Stimulated activated CD4-positive, alpha-beta T cell treated with anti-CD3 and anti-CD28 coated beads, Interleukin-4, amount 100 ng/mL, for 48 hours (primary cell): ENCODE data around the gene TSPAN7.

Source experiments
- DNase-seq, 2 donors: peaks; one replicate each; pipeline ENCODE4 v3.0.0-alpha.2; 2020; ENCODE audit warnings: low read depth in 2 of 2

Gene TSPAN7

DNA sequence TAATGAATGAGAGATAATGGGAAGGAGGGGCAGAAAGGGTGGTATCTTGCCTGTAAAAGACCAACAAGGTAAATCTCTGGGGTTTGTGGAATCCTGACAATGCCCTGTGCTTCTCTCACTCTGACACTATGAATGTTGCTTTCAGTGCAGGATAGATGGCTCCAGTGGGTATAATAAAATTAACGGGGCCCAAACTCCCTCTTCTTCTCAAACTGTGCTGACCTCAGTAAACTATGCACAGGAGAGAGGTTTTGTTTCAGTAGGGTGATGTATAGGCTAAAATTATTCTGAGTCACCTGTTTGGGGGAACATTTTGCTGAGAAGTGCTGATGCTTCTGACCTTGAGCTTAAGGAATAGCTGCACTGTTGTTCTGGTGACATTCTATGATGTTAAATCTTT, 82.6 kb downstream of the TSPAN7 start:
- DNase-seq, result no peak

DNA sequence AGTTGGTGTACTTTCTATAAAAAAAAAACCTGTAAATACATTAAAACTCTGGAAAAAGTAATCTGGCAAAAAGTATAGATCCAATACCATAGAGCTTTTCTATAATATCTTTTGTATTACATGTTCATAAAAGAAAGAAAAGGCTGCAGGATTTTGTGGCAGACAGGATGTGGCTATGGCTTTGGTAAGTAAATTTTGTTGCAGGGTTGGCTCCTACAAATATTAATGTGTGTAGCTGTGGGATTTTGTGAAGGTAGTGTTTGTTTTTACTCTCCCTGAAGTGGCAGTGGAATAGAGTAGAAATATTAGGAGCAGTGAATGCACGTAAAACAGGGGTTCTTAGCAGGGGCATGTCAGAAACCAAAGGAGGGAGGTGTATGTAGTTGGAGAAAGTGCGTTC, 84.8 kb downstream of the TSPAN7 start:
- DNase-seq, result no peak

DNA sequence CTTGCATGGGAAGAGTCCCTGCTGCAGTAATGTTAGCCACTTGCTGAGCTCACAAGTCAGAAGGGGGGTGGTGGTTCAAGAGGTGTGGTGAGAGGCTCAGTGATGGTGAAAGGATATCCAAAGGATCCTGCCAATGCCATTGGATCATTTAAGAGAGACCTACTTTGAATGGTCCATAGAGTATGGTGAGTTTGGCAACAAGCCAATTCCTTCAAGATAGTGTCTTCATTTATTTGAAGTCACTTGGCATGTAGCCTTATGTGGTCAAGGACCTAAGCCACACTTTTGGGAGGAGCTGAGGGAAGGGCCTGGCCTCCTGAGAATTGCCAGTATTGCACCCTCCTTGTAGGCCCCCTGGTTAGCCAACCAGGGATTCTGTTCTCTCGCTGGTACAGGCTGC, 87.9 kb downstream of the TSPAN7 start:
- no peak for DNase-seq

DNA sequence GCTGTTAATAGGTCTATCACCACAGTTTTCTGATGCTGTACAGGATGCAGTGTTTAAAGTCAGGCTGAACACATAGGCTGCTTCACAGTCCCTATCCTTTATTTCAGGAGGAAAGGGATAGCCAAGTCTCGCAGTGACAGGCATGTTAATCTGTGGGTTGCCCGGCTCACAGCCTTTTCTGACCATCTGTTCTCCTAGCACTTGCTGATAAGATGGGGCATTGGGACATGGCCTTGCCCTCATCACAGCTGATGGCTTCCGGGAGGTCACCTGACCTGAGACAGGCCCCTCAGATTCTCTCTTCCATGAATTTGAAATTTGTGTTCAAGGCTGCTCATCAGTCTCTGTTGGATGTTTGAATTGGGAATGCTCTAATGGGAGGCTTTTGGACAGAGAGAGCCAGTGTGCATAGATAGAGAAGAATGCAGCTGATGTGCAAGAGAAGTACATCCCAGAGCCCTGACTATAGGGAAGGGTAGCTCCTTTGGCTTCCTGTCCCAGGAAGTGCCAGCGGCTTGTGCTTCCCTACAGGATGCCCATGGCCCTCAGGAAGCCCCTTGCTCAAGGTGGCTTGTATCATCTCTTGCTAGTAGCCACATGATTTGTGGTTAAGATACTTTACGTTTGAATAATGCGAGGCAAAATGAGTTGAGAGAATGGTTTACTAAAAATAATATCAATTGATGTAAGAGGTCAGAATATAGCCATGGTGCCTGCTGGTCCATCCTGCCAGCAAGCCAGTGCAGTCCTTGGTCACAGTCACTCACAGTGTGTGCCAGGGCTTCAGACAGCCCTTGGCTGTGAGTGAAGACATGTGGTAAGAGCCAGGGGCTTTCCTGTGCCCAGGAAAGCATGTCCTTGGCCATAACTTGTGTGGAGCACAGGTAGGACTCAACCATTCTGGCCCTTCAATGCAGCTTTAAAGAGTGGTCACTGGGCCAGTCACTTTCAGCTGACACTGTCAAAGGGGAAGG, 88.6 kb downstream of the TSPAN7 start:
- DNase-seq, result no peak

DNA sequence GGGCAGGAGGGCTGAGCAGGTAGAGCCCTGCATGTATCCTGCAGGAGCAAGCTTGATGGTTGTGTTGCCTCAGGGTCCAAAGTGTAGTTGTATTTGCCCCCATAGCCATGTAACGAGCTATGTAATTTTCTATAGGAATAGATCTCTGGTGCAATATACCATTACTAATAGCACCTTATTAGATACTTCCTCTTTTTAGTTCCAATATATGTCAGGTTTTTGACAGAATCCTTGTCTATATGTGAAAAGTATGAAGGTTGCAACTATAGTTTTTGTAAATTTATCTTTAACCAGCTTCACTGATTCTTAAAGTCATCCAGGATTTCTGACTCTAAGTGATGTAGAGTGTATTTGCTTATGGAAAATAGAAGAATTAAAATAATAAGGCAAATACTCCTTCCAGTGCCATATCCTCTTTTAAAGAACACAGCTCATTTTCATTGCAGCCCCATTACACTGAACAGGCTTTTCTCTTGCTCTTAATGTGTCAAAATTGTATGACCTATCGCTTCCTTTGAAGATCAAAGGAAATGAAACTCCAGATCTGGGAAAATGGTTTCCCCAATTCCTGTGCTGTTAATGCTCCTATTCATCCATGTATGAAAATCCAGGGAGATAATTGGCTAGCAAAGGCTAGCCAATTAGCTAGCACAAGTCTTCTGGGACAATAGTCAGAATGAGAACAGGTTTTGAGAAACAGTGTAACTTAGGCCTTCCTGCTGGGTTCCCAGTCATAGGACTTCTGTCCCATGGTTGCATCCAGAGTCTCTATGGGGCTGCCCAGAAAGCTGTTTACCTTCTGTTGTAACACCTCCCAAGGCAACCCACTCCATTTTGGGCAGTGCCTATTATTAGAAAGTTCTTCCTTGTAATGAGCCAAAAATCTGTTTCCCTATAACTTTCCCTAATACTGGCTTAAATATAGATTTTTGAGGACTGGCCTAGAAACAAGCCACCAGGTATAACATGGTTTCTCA, 90.6 kb downstream of the TSPAN7 start:
- no peak for DNase-seq

DNA sequence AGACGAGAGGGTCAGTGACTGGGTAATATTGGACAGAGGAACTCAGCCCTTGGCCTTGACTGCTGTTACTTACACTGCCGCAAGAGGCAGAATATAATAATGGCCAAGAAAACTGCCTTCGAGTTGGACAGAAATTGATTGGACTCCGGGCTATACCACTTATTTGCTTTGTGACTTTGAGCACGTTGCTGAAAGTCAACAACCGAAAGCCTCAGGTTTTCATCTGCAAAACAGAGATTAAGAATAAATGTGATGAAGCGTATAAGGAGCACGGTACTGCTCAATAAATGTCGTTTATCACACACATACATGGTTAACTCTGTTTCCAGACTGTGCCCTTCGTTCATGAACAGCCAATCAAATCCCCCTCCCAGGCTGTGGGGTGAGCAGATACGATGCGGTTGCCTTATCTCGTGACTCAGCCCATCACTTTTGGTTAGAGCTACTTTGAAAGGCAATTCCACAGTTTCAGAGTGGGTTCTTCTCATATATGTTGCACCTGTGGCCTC, 91.6 kb downstream of the TSPAN7 start:
- DNase-seq, result no peak

DNA sequence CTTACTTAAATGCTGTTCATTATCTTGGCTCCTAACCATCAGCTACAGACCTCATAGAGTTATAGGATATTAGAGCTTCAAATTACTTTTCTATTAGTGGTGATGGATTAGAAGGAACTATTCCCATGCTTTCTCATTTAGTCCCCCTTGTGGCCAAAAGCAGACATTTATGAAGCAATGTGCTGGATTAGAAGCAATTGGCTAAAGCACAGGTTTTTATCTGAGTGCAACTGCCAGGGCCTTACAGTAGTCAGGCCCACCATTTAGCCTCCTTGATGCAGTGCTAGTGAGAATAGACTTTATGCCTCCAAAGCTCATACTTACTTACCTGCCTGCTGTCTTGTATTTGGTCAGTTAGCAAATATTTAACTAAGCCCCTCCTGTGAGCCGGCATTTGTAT, 93.0 kb downstream of the TSPAN7 start:
- DNase-seq, result no peak

DNA sequence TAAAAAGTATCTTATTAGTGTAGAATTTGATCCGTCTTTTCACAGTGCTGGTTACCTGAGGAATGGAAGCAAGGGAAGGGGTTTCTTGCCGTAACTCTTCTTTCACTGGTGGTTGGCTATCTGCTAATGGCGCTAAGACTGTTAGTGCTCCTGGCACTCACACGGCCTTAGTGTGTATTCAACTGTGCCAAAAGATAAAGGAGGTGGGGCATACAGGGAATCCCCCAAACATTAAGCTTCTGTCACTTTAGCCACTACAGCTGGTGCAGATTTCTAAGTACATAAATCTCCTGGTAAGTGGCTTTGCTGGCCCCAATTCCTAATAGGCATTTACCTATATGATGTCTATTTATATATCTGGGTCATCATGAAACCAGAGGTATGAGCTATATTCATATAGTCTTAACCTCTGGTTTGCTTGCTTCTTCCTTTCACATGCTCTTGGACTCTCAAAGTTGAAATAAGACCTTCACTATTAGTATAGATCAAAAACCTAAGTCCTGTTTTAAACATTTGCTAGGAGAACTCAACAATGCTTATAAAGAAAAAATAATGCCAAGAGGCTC, 95.1 kb downstream of the TSPAN7 start:
- no peak for DNase-seq

DNA sequence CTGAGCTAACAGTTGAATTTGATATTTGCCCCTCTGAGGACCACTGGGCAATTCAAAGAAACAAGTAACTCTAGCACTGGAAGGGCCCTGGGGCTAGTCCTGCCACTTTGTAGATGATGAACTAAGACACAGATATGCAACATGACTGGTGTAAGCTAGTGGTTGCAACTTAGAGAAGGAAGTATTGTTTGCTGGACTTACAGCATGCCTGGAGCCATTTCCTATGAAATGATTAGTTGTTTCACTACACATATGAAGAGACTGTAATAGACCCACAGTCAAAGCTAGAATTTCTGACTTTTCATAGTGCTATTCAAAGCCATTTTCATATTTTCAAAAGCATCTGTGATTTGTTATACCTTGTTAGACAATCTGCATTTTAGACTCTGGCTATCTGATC, 96.2 kb downstream of the TSPAN7 start:
- DNase-seq, result no peak

DNA sequence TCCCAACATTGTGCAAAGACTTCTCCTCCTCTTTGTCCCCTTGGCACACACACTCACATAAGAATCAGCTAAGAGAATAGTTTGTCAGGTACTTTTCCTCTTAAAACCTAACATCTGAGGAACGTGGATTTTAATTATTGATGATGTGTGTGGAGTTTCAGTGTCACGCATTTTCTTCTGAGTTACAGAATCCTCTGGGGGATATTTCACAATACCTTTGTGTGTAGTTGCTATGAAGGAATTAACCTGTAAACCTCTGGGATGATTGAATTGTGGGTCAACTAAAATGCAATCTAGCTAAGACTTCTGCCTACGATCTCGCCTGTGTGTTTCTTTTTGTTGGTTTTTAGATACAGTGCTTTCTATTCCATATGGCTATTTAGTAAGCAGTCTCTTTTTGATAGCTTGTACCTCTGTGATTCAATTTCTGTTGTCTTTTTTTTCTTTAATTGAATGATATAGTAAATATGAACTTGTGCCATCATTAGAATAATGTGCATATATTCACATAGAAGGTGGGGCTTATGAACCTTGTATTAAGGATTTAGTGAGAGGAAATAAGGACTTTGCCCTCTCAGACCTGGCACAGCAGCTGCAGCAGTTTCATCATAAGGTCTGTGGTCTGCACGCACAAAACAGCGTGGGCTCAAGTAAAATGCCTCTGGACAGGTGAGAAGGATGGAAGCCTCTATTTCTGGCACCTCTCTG, 99.2 kb downstream of the TSPAN7 start:
- DNase-seq, result no peak

DNA sequence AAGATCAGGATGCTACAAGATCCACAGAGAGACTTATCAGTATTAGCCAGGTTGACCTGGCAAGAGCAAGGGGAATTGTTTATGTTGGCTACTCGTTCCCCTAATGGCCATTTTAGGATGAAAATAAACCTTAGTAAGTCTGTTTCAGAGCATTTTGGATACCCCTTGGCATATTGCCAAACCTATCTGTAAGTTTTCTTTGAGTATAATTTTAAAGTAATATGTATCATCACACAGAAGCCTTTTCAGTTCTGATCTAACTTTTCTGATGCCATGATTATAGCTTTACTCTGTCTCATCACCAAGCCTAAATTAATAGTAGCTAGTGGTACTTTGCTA, 99.7 kb downstream of the TSPAN7 start:
- DNase-seq, result no peak

DNA sequence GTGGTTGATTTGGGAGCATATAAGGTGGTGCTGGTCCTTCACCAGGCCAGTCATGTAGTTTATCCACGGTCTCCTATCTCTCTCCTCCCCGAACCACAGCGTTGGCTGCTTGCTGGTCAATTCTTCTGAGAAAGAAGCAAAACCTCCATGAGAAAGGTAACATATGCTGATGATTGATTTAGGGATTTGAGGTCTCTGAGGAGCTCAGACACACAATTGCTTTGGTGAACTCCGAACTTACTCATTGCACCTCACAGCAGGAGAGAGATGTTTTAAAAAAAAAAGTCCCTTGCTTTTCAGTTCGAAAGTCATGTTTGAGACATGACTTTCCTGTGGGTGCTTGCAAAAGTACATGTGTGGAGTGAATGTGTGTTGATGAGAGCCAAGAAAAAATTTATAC, 100.2 kb downstream of the TSPAN7 start:
- no peak for DNase-seq

DNA sequence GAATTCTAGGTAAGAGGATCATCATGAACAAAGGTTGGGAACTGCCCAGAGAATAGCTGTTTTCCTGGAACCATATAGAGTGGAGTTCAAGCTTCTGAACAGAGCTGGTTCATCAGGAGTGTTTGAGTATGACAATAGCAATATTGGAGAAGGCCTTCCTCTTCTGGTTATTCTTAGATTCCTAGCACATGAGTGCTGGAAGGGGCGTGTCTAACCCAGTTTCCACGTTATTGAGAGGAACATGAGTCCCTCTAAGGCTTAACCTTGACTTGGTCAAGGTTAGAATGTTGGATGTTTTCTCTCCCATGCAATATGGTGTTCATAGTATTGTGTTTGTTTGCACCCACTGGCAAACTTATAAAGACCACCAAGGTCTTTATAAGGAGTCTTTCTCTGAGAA, 101.3 kb downstream of the TSPAN7 start:
- no peak for DNase-seq

DNA sequence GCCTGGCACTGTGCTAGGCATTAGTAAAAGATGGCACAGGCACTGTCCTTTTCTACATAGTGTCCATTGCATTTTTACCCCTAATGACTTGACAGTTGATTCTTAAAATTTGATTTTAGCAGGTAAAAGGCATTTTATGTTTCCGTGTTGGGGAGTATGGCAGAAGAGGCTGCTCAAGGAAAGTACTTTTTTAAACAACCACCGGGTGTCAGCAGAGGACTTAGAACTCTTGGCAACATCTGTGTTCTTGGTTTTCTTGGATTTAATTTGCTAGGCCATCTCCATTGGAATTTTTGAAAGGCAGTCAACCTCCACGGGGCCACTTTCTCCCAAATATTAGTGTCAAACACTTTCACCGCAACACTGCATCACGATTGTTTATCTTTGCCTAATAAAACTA, 102.9 kb downstream of the TSPAN7 start:
- no peak for DNase-seq

DNA sequence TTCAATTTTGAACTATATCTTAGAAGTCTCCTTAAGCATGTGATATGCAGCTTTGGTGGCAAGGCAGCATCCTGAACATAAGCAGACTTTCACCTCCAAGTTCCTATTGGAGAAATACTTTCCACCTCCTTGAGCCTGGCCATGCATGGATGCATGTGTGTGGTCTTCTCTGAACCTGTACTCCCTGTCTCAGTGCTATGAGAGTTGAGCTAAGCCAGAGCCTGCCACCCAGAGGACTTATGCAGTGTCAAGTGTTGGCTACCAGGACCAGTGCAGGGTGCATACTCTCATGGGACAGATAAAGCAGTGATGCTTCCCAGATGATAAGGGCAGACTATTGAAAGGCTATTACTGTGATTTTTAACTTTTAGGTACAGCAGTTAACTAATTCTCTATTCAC, 105.6 kb downstream of the TSPAN7 start:
- no peak for DNase-seq

DNA sequence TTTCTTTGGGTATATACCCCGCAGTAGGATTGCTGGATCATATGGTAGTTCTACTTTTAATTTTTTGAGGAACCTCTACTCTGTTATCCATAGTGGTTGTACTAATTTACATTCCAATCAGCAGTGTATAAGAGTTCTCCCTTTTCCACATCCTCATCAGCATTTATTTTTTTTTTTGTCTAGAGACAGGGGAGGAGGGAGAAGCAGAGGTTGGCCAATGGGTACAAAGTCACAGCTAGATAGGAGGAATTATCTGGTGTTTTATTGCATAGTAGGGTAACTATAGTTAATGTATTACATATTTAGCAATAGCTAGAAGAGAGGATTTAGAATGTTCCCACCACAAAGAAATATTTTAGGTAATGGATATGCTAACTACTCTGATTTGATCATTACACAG, 107.4 kb downstream of the TSPAN7 start:
- DNase-seq, result no peak

DNA sequence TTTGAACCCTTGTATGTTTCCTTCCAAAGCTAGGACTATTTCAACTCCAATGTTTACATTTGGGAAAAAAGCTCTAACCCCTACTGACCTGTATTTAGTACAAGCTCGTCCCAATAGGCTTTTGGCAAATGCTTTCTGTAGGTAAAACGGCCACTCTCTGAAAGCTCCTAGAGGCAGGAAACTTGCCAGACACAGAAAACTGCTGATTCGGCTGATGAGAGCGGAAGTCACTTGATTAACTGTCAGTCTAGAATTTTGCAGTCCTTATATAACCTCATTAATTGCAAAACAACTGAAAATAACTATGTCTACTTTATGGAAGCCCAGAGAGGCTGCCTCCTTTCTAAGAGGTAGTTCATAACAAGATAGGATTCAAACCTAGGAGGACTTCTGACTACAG, 108.1 kb downstream of the TSPAN7 start:
- no peak for DNase-seq

DNA sequence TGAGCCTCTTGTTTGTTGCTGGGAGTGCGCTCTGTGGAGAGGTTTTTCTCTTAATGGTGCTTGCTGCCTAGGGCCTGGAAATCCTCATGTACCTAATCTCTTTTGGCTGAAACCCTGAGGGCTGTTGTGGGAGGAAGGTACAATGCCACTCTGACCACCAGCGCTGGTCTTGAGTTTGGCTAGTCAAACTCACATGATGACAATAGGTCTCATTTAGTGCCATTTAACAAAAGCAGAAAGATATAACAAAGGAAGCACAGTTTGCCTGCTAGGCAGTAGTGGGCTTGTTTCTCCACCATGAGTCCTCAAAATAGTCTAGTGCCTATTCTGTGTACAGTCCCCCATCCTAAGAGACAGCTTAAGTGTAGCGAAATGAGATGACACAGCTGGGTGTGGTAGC, 111.3 kb downstream of the TSPAN7 start:
- DNase-seq, result no peak

DNA sequence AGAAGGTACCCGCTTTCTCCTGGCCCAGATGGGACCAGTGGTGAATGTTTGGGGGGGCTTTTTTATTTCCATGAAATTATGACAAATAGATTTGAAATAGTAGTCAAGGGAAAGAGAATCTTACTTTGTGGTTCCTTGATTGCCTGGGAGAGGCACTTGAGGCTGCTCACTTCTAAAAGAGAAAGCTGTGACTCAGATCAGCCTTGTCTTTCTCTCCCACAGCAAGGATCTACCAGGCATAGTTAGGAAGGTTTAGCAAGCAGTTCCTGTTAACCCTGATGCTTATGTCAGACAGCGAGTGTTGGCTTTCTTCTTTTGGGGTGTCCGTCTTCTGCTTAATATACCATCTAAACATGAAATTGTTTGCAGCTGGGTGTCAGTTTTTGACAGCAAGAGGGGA, 114.5 kb downstream of the TSPAN7 start:
- DNase-seq, result no peak

DNA sequence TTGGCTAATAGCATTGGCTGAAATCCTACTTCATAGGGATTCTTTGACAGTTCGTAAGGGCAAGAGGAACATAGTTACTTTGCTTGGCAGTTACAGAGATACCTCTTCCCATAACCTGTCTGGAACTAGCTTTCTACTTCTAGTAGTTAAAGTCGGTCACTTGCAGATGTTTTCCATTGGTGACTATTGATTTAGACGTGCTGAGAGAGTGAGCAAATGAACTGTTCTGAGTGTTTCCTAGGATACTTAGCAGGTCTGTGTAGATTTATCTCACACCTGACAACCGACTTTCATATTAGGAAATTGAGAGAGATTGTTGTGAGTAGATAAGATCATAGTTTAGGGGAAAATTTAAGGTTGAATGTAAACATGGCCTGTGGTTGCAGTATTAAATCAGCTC, 116.8 kb downstream of the TSPAN7 start:
- DNase-seq, result no peak

DNA sequence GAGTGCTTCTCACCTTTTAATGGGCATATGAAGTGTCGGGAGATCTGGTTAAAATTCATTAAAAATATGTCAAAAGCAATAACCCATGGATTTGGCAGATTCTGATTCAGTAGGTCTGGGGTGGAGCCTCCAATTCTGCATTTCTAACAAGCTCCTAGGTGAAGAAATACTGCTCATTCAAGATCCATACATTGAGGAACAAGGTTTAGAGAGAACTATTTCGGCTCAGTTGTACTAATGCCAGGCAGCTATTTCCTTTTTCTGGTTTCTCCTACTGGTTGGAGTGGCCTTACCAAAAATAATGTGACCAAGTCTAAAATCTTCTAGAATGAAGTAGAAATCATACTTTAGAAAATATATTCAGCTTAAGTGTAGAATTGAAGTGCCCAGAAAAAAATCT, 117.5 kb downstream of the TSPAN7 start:
- DNase-seq, result no peak

DNA sequence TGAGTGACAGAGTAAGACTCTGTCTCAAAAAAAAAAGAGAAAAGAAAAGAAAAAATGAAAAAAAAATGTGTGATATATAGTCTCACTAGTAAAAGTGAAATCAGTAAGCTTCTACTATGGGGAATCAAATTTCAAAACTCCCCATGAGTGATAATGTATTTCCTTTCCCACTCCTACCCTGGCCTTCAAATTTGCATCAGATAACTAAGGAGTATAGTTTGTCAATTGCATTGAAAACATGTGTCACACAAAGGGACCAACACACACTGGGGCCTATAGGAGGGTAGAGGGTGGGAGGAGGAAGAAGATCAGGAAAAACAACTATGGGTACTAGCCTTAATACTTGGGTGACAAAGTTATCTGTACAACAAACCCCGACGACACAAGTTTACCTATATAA, 118.4 kb downstream of the TSPAN7 start:
- DNase-seq, result no peak
